ENCODE data around the gene WDR64.
"Not testable (repeated sequence)": the region's sequence is repeated elsewhere in the genome, so short reads cannot be mapped to it uniquely, and the experiment has no call there.

The WDR64 gene

DNA sequence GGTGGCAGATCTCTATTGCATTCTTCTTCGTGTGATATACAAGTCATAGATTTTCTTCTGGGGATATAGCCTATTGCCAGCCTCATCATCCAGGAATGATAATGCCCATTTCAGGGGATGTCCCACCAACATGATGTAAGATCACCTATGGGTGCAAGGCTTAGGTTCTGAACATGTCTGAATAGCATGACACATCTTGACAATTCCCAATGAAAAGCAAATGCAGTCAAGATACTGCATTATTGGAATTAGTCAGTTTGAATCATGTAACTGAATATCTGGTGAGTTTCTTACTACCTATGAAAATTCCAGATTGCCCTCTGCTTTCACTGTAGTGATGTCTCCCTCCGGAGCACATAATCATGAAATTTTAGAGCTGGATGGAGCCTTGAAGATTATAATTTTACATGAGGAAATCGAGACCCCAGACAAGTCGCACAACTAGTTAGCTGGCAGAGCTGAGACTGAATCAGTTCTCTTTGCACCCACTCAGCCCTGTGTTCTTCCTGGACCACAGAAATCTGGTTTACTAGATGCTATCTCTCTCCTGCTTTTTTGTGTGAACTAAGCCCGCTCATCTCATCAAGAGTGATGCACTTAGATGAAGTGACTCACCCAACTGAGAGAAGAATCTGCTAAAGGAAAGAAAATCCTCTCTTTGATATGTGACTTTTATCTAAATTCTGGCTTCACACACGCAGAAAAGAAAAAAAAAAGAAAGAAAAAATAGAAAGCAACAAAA is 65.0 kb downstream of the WDR64 start:
- in situ Hi-C loops (cut with HindIII; ENCODE audit: low pct_unique_long_range_greater_than_20kb, low sequenced_read_pairs), result no loop called here
- DNase-seq (ENCODE audit: low read depth in 1 of 2, low spot score in 1 of 2), result no peak
- no peak for TF ChIP-seq JUND (IDR thresholded peaks at IDR 0.05; ENCODE audit: low read depth)

DNA sequence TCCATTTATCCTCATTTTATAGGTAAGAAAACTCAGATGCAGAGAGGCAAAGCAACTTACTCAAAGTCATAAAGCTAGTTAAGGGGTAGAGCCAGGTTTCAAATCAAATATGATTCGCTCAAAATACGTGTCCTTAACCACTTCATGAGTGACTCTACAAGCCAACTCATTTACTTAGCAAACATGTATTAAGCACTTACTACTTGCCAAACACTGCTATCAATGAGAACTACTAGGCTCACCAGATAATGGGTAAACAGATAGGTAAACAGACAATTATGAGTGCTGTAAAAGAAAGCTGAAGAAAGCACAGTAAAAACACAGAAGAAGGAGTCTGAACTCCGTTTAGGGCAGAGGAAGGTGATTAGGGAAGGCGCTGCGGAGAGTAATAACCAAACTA is 65.9 kb downstream of the WDR64 start:
- DNase-seq (ENCODE audit: low read depth in 1 of 2, low spot score in 1 of 2), result no peak
- in situ Hi-C loops (cut with HindIII; ENCODE audit: low pct_unique_long_range_greater_than_20kb, low sequenced_read_pairs), result no loop called here
- TF ChIP-seq JUND (IDR thresholded peaks at IDR 0.05; ENCODE audit: low read depth), result no peak

DNA sequence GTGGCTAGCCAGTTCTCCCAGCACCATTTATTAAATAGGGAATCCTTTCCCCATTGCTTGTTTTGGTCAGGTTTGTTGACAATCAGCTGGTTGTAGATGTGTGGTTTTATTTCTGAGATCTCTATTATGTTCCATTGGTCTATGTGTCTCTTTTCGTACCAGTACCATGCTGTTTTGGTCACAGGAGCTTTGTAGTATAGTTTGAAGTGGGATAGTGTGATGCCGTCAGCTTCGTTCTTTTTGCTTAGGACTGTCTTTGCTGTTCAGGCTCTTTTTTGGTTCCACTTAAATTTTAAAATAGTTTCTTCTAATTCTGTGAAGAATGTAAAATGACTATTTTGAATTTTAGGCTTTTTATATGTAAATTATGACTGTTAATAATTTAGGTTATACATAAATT is 68.9 kb downstream of the WDR64 start:
- in situ Hi-C loops (cut with HindIII; ENCODE audit: low pct_unique_long_range_greater_than_20kb, low sequenced_read_pairs), result no loop called here
- TF ChIP-seq JUND (IDR thresholded peaks at IDR 0.05; ENCODE audit: low read depth), result no peak
- DNase-seq (ENCODE audit: low read depth in 1 of 2, low spot score in 1 of 2), result no peak

DNA sequence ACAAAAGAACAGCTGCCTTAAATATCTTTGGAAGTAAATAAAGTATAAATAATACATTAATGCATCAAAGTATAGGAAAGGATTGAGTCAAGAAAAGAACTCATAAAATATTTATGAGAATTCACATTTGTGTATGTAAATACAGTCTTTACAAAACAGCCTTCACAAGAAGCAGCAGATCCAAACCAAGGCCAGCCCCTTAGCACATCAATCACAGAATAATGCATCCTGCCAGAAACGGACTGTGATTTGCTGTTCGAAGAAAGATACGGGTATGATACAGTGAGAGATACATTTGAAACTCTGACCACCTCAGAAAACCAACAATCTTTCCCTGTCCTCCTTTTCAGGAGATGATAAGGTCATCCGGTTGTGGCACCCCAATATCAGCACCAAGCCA is 70.9 kb downstream of the WDR64 start:
- TF ChIP-seq JUND (IDR thresholded peaks at IDR 0.05; ENCODE audit: low read depth), result no peak
- in situ Hi-C loops (cut with HindIII; ENCODE audit: low pct_unique_long_range_greater_than_20kb, low sequenced_read_pairs), result no loop called here
- DNase-seq (ENCODE audit: low read depth in 1 of 2, low spot score in 1 of 2), result no peak

DNA sequence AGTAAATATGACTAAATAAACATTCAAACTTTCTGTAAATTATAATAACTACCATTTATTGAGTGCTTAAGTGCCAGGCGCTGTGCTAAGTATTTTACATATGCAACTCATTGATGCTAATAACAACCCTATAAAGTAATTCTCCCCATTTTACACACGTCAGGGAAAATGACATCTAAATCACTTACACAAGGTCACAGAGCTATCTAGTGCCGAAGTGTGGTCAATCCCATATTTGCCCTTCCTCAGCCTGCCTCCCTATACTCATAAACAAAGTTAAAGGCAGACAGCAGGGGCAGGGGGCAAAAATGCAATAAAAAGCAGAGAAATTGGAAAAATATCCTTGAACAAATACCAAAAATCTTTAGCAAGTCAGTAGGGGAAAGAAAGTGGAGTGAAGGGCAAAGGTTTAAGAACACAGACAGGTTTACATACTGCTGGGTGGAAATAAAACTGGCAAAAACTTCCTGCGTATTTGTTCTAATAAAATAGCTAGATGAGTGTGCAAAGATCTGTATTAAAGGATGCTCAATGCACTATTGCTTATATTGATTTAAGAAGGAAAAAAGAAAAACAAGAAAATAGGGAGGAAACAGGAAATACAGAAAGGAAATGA is 72.8 kb downstream of the WDR64 start:
- in situ Hi-C loops (cut with HindIII; ENCODE audit: low pct_unique_long_range_greater_than_20kb, low sequenced_read_pairs), result no loop called here
- DNase-seq (ENCODE audit: low read depth in 1 of 2, low spot score in 1 of 2), result no peak
- no peak for TF ChIP-seq JUND (IDR thresholded peaks at IDR 0.05; ENCODE audit: low read depth)

DNA sequence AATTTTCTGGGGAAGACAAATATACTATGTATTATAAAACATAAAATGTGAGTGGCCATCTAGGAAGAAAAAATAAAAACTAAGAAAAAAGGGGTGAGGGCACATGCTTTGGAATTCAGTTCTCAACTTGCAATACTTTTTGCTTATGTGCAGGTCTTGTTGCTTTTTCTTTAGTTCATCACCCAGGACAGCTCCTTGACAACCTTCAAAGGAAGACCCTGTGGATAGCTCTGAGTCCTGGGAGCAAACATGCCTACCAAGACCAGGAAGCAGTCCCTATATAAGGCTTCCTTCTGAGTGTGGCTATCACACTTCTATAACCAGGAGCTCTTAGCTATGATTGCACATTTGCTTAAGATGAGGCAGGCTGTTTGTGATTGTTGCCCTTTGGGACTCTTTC is 78.0 kb downstream of the WDR64 start:
- in situ Hi-C loops (cut with HindIII; ENCODE audit: low pct_unique_long_range_greater_than_20kb, low sequenced_read_pairs), result no loop called here
- DNase-seq (ENCODE audit: low read depth in 1 of 2, low spot score in 1 of 2), result peak in 1 of 2 experiments; percentile 29

GRCh38 chr1:241733899-241734298 is 81.8 kb downstream of the WDR64 start:
- TF ChIP-seq JUND (IDR thresholded peaks at IDR 0.05; ENCODE audit: low read depth), result no peak
- in situ Hi-C loops (cut with HindIII; ENCODE audit: low pct_unique_long_range_greater_than_20kb, low sequenced_read_pairs), result no loop called here
- no peak for DNase-seq (ENCODE audit: low read depth in 1 of 2, low spot score in 1 of 2)

More for the DNA sequence above, 78.0 kb downstream of the WDR64 start:
- no peak for TF ChIP-seq JUND (IDR thresholded peaks at IDR 0.05; ENCODE audit: low read depth)

DNA sequence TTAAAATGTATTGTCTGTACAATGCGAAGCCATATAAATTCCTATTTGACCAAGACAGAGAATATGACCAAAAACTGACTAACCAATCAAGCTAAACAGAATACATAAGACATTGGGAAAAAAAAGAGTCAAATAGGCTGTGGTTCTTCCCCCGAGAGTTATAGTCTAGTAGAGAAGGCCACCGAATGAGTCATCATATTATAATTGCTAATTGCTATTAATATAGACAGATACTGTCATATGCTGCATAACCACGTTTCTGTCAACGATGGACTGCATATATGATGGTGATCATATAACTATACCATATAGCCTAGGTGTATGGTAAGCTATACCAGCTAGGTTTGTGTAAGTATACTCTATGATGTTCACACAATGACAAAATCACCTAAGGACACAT is 82.5 kb downstream of the WDR64 start:
- no peak for DNase-seq (ENCODE audit: low read depth in 1 of 2, low spot score in 1 of 2)
- TF ChIP-seq JUND (IDR thresholded peaks at IDR 0.05; ENCODE audit: low read depth), result no peak
- in situ Hi-C loops (cut with HindIII; ENCODE audit: low pct_unique_long_range_greater_than_20kb, low sequenced_read_pairs), result no loop called here

- DNase-seq (ENCODE audit: low read depth in 1 of 2, low spot score in 1 of 2); in situ Hi-C loops (cut with HindIII; ENCODE audit: low pct_unique_long_range_greater_than_20kb, low sequenced_read_pairs): not testable (repeated sequence)
Observed at GRCh38 chr1:241735493-241735926, 83.4 kb downstream of the WDR64 start.

DNA sequence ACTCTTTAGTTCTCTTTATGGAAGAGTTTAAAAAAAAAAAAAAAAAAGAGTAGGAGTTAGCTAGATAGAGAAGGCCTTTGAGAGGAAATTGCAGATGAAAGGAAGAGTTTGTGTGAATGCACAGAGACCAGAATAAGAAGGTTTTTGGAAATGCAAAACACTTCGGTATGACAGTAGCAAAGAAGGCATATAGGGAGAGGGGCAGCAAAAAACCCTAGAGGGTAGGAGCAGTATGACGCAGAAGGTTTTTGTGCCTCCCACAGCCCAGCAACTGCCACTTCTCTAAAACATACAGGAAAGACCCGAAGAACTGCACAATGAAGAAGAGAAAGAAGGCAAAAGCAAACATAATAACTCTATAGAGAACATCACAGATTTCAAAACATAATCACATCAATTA is 84.3 kb downstream of the WDR64 start:
- no peak for TF ChIP-seq JUND (IDR thresholded peaks at IDR 0.05; ENCODE audit: low read depth)
- in situ Hi-C loops (cut with HindIII; ENCODE audit: low pct_unique_long_range_greater_than_20kb, low sequenced_read_pairs), result no loop called here
- no peak for DNase-seq (ENCODE audit: low read depth in 1 of 2, low spot score in 1 of 2)

DNA sequence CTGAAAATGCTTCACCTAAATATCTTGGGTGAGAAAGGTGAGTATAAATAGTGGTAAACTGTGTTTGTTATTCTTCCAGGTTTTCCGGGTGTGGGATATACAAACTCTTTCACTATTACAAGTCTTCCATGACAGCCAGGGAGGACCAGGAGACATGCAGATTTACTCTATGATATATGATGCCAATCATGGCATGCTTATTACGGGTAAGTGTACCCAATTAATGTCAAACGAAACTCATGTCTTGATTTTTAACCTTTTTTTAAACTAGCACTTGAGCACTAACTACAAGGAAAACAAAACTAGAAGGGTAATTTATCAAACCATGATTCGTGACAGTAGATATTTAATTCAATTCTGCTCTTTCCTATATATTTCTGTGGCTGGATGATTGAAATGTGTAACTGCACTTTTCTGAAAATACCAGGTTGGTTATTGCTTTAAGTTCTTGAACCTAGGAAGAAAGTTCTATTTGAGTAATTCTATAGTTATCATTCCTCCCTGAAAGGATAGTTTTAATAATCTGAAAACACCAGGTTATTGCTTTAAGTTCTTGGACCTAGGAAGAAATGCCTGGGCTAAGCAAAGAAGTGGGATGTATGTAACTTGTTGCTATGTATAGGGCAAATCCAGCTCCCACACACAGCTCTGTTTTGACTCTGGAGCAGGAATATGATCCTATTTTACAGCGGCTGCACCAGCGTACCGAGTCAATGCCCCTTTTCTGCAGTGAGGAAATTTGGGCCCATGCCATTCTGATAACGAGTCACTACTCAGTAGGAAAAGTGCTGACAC is 86.4 kb downstream of the WDR64 start:
- in situ Hi-C loops (cut with HindIII; ENCODE audit: low pct_unique_long_range_greater_than_20kb, low sequenced_read_pairs), result no loop called here
- no peak for TF ChIP-seq JUND (IDR thresholded peaks at IDR 0.05; ENCODE audit: low read depth)
- DNase-seq (ENCODE audit: low read depth in 1 of 2, low spot score in 1 of 2), result no peak

- DNase-seq (ENCODE audit: low read depth in 1 of 2, low spot score in 1 of 2), result no peak
- no peak for TF ChIP-seq JUND (IDR thresholded peaks at IDR 0.05; ENCODE audit: low read depth)
- in situ Hi-C loops (cut with HindIII; ENCODE audit: low pct_unique_long_range_greater_than_20kb, low sequenced_read_pairs), result no loop called here
Observed at GRCh38 chr1:241742084-241742483, 90.0 kb downstream of the WDR64 start.

DNA sequence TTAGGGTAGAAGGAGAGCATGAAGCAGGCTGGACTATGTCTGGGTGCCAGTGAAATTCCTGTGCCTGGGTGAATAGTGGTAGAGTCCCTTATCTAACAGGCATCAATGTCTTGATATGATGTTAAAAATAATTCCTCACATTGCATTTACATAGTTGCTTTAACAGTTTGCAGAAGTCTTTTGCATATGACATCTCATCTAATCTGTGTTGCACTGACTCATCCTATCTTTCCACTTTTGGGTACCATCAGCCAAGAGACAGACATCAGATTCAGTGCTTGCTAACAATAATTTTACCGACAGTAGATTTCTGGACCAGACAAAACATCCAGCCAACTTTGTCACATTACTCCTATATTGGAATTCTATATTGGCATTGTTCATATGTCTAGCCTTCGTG is 92.5 kb downstream of the WDR64 start:
- DNase-seq (ENCODE audit: low read depth in 1 of 2, low spot score in 1 of 2), result no peak

More for the DNA sequence above, 92.5 kb downstream of the WDR64 start:
- in situ Hi-C loops (cut with HindIII; ENCODE audit: low pct_unique_long_range_greater_than_20kb, low sequenced_read_pairs), result no loop called here
- TF ChIP-seq JUND (IDR thresholded peaks at IDR 0.05; ENCODE audit: low read depth), result no peak

Data from T47D (cell line).